Thoracic aorta (tissue), 2 donors: ENCODE results near the gene L3MBTL1. TPM values are rescaled to one million over a fixed set of nuclear protein-coding genes. Genes with fewer than 3 reads are reported as not detected.

Source experiments
- ATAC-seq: fragments of 150-250 bp; one replicate; pipeline ENCODE4 v1.8.0; 2017; ENCODE audit warnings: low read depth; ENCODE audit not compliant: insufficient number of reproducible peaks, low FRiP score
- DNase-seq: peaks from one replicate; pipeline ENCODE4 v3.0.0-alpha.2; 2020; ENCODE audit warnings: low spot score
- H3K27ac ChIP-seq, 2 donors: fragments of 200-600 bp; sonication (generic); 1 replicate in 1 of 2; 2 replicates in 1 of 2; pipeline ENCODE4 v1.5.1; 2016; ENCODE audit warnings: mild to moderate bottlenecking in 2 of 2, moderate library complexity in 2 of 2
- H3K27me3 ChIP-seq: fragments of 200-600 bp; sonication (generic); replicated peaks from 2 replicates; pipeline ENCODE4 v1.6.0; 2016; ENCODE audit warnings: mild to moderate bottlenecking; ENCODE audit not compliant: insufficient read depth
- H3K36me3 ChIP-seq: fragments of 200-600 bp; sonication (generic); one replicate; pipeline ENCODE4 v1.5.1; 2016
- H3K4me1 ChIP-seq, 2 donors: fragments of 200-600 bp; sonication (generic); 1 replicate in 1 of 2; 2 replicates in 1 of 2; pipeline versions ENCODE4 v1.5.1 to v1.6.0; 2016; ENCODE audit warnings: low read depth in 2 of 2, mild to moderate bottlenecking in 1 of 2; ENCODE audit not compliant: control insufficient read depth in 1 of 2
- H3K4me3 ChIP-seq: fragments of 200-600 bp; sonication (generic); 2 replicates; pipeline ENCODE4 v1.5.1; 2016; ENCODE audit warnings: mild to moderate bottlenecking
- H3K9me3 ChIP-seq: fragments of 200-600 bp; sonication (generic); 2 replicates; pipeline ENCODE4 v1.5.1; 2016
- total RNA-seq, 2 donors: library from RNA; depleted of rRNA; stranded (reverse); fragments of >200 nt; gene quantifications; one replicate each; pipeline versions ENCODE4 v1.1.0 to v1.2.3, GENCODE V29; 2016
- TF ChIP-seq, protein P1 (sequence below): fragments of 200-600 bp; sonication (generic); IDR thresholded peaks from one replicate; pipeline ENCODE4 v1.5.1; 2019; ENCODE audit warnings: antibody characterized with exemption

L3MBTL1 gene
- total RNA-seq, 2 donors from 2014 or later, result 15.3 to 21.4 TPM

DNA sequence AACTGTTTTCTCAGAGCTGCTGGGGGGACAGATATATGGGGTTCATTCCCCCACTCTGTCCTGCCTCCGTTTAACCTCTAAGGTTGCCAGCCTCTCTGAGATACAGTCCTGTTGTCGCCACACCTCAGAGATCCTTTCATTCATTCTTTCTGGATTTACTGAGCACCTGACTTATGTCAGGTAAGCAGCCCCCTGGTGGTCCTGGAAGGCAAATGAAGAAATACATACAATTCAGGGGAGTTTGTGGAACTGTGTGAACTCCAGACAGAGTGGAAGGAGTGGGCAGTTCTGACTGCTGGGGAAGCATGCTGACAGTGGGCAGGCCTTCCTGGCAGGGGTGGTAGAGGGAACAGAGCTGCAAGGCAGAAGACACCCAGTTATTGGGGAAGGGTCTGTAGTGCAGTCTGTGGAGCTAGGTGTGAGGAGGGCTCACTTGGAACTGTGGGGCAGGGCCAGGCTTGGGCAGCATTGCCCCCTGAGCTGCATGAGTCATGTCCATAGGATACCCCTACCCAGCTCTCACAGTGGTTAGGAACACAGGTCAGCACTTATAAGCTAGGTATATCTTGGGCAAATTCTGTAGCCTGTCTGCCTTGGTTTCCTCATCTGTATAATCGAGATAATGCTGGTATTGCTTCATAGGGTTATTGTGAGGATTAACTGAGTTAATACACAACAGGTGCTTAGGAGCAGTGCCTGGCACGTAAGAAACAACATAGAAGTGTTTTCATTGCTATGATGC is 38.5 kb downstream of the L3MBTL1 start:
- Histone ChIP-seq H3K4me1 (no peaks in the 10 kb centered on the region), H3K36me3 (peaks cover 6% of the 10 kb centered on the region), H3K27ac (no peak overlapping the region), H3K27me3 (no peaks in the 10 kb centered on the region), H3K9me3 (no peaks in the 10 kb centered on the region), H3K4me3 (no peak overlapping the region)
- TF ChIP-seq, protein P1, sequence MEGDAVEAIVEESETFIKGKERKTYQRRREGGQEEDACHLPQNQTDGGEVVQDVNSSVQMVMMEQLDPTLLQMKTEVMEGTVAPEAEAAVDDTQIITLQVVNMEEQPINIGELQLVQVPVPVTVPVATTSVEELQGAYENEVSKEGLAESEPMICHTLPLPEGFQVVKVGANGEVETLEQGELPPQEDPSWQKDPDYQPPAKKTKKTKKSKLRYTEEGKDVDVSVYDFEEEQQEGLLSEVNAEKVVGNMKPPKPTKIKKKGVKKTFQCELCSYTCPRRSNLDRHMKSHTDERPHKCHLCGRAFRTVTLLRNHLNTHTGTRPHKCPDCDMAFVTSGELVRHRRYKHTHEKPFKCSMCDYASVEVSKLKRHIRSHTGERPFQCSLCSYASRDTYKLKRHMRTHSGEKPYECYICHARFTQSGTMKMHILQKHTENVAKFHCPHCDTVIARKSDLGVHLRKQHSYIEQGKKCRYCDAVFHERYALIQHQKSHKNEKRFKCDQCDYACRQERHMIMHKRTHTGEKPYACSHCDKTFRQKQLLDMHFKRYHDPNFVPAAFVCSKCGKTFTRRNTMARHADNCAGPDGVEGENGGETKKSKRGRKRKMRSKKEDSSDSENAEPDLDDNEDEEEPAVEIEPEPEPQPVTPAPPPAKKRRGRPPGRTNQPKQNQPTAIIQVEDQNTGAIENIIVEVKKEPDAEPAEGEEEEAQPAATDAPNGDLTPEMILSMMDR, result no peak
- ATAC-seq (no peak), DNase-seq (no peak)

GRCh38 chr20:43548273-43548880 is 40.9 kb downstream of the L3MBTL1 start:
- H3K9me3 ChIP-seq, result no peaks in the 10 kb centered on the region
- ATAC-seq (no peak), DNase-seq (no peak)
- peaks cover 6% of the 10 kb centered on the region for H3K36me3 ChIP-seq
- H3K27ac ChIP-seq, result no peak overlapping the region
- H3K4me3 ChIP-seq, result no peak overlapping the region
- TF ChIP-seq, protein P1, result no peak
- no peaks in the 10 kb centered on the region for H3K27me3 ChIP-seq
- H3K4me1 ChIP-seq, result no peaks in the 10 kb centered on the region

DNA sequence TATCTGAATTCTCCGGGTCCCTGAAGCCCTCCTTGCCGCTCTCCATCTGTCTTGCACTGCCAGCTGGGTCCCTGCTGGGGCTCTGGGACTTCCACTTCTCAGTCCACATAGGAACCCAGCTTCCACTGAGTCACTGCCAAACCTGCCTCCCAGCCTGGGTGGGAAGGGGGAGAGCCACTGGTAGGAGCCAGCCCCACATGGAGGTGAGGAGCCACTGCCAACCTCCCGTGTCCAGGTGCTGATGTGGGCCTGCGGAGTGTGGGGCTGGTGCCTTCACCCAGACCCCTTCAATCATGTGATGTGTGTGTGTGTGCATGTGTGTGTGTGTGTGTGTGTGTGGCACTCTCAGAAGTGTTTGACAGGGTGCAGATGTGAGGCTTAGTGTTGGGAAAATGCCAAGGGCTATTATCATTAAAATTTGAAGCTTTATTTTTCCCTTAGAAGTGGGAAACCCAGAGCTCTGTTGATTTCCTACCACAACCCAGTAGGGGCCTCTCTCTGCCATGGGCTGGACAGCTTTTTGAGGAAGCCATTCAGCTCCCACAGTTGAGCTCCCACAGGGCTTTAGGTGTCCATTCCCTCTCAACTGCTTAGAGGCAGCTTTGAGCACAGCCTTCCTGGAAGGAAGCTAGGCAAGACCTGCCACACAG is 42.0 kb downstream of the L3MBTL1 start:
- no peaks in the 10 kb centered on the region for H3K9me3 ChIP-seq
- H3K4me1 ChIP-seq, result no peaks in the 10 kb centered on the region
- ATAC-seq (no peak), DNase-seq (no peak)
- H3K27ac ChIP-seq, result no peak overlapping the region
- TF ChIP-seq, protein P1, result no peak
- H3K36me3 ChIP-seq, result peaks cover 6% of the 10 kb centered on the region
- H3K27me3 ChIP-seq, result no peaks in the 10 kb centered on the region
- H3K4me3 ChIP-seq, result no peak overlapping the region

GRCh38 chr20:43550456-43550855 is 43.0 kb downstream of the L3MBTL1 start:
- Histone ChIP-seq H3K27me3 (no peaks in the 10 kb centered on the region), H3K36me3 (peaks cover 6% of the 10 kb centered on the region), H3K27ac (no peak overlapping the region), H3K4me1 (no peaks in the 10 kb centered on the region), H3K4me3 (no peak overlapping the region), H3K9me3 (no peaks in the 10 kb centered on the region)
- ATAC-seq (no peak), DNase-seq (no peak)
- TF ChIP-seq, protein P1, result no peak

DNA sequence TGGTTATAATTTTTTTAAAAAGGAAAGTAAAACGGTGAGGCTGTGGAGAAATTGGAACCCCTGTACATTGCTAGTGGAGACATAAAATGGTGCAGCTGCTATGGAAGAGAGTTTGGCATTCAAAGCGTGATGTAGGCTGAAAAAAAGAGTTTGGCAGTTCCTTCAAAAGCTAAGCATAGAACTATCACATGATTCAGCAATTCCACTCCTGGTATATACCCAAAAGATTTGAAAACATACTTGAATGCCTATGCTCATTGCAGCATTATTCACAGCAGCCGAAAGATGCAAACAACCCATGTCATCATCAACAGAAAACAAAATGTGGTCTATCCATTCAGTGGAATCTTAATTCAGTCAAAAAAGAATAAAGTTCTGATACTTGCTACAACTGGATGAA is 46.9 kb downstream of the L3MBTL1 start:
- DNase-seq (no peak), ATAC-seq (no peak)
- no peaks in the 10 kb centered on the region for H3K9me3 ChIP-seq
- no peaks in the 10 kb centered on the region for H3K36me3 ChIP-seq
- H3K27ac ChIP-seq, result no peak overlapping the region
- H3K4me3 ChIP-seq, result no peak overlapping the region
- no peaks in the 10 kb centered on the region for H3K4me1 ChIP-seq
- no peaks in the 10 kb centered on the region for H3K27me3 ChIP-seq
- TF ChIP-seq, protein P1, result no peak
